Glutamatergic neuron (in vitro differentiated cells): ENCODE measurements around the gene ZPR1. TPM values are rescaled to one million over a fixed set of nuclear protein-coding genes. Genes with fewer than 3 reads are reported as not detected.

Experiments
- DNase-seq: peaks from one replicate; pipeline ENCODE4 v3.0.0; 2022
- H3K27ac Mint-ChIP-seq: one replicate; pipeline ENCODE4 v1.8.0; 2020; ENCODE audit warnings: mild to moderate bottlenecking, mixed read lengths, inconsistent platforms; ENCODE audit not compliant: unreplicated experiment
- H3K27me3 Mint-ChIP-seq: one replicate; pipeline ENCODE4 v1.8.0; 2020; ENCODE audit warnings: mild to moderate bottlenecking, moderate library complexity, mixed read lengths, inconsistent platforms; ENCODE audit not compliant: unreplicated experiment
- H3K36me3 Mint-ChIP-seq: one replicate; pipeline ENCODE4 v1.8.0; 2020; ENCODE audit warnings: mild to moderate bottlenecking, mixed read lengths, inconsistent platforms; ENCODE audit not compliant: unreplicated experiment
- H3K4me1 Mint-ChIP-seq: one replicate; pipeline ENCODE4 v1.8.0; 2020; ENCODE audit warnings: mild to moderate bottlenecking, low read depth, mixed read lengths, inconsistent platforms; ENCODE audit not compliant: unreplicated experiment
- H3K4me3 Mint-ChIP-seq: one replicate; pipeline ENCODE4 v1.8.0; 2020; ENCODE audit warnings: mild to moderate bottlenecking, mixed read lengths, inconsistent platforms; ENCODE audit not compliant: unreplicated experiment
- H3K9me3 Mint-ChIP-seq: one replicate; pipeline ENCODE4 v1.8.0; 2020; ENCODE audit warnings: mild to moderate bottlenecking, moderate library complexity, mixed read lengths, inconsistent platforms; ENCODE audit not compliant: unreplicated experiment
- total RNA-seq: library from RNA; stranded (reverse); fragmentation: NEBNext Ultra II Directional; extraction: Animal tissue kit (Norgen Biotek cat#: 25700); gene quantifications from one replicate; pipeline ENCODE4 v1.2.1, GENCODE V29; 2021; ENCODE audit not compliant: unreplicated experiment
- TF ChIP-seq, protein P1 (sequence below): fragments of 200-600 bp; sonication (generic); IDR thresholded peaks from one replicate; pipeline ENCODE4 v1.5.0; 2021; ENCODE audit not compliant: partially characterized antibody, unreplicated experiment

Gene ZPR1
- total RNA-seq, 1 donor from 2014 or later, result 61.9 TPM

DNA sequence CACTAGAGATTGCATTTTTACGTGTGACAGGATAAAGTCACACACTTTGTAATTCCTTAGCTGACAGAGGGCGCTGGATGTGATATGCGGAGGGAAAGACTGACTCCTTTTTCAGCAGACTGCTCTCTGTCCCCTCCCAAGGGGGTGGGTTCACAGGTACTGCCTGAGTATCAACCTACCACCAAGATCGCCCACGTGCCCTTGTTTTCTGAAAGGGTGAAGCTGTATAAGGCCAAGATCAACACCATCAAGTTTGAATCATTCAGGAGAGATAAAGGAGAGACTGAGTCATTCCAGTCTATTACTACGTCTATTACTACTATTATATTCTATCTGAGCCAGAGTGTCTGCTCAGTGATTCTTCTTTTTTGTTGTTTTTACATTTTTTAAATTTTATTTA is 45.7 kb downstream of the ZPR1 start:
- Mint-ChIP-seq H3K9me3 (no peaks in the 10 kb centered on the region), H3K4me3 (no peak overlapping the region), H3K27me3 (no peaks in the 10 kb centered on the region), H3K4me1 (no peaks in the 10 kb centered on the region), H3K36me3 (peaks cover 5% of the 10 kb centered on the region), H3K27ac (no peak overlapping the region)
- DNase-seq, result no peak
- TF ChIP-seq, protein P1, sequence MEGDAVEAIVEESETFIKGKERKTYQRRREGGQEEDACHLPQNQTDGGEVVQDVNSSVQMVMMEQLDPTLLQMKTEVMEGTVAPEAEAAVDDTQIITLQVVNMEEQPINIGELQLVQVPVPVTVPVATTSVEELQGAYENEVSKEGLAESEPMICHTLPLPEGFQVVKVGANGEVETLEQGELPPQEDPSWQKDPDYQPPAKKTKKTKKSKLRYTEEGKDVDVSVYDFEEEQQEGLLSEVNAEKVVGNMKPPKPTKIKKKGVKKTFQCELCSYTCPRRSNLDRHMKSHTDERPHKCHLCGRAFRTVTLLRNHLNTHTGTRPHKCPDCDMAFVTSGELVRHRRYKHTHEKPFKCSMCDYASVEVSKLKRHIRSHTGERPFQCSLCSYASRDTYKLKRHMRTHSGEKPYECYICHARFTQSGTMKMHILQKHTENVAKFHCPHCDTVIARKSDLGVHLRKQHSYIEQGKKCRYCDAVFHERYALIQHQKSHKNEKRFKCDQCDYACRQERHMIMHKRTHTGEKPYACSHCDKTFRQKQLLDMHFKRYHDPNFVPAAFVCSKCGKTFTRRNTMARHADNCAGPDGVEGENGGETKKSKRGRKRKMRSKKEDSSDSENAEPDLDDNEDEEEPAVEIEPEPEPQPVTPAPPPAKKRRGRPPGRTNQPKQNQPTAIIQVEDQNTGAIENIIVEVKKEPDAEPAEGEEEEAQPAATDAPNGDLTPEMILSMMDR, result no peak

DNA sequence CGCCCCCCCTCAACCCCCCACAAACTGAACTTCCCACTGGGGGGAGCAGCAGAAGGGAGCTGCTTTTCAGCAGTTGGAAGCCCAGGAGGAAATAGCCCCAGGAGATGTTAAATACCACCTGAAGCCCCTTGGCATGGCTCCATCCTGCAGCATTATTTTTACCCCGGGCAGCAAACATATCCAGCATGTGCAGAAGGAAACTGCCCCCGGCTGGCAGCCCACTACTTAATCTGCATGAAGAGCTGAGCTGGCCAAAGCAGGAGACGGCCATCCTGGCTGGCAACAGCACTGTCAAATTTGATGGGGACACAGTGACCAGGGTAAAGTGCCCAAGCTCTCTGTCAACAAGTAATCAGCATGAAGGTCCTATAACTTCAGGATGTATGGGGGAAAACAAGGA is 47.1 kb downstream of the ZPR1 start:
- Mint-ChIP-seq H3K9me3 (no peaks in the 10 kb centered on the region), H3K36me3 (no peaks in the 10 kb centered on the region), H3K4me1 (no peaks in the 10 kb centered on the region), H3K4me3 (no peak overlapping the region), H3K27ac (no peak overlapping the region), H3K27me3 (no peaks in the 10 kb centered on the region)
- DNase-seq, result no peak
- TF ChIP-seq, protein P1, result no peak

DNA sequence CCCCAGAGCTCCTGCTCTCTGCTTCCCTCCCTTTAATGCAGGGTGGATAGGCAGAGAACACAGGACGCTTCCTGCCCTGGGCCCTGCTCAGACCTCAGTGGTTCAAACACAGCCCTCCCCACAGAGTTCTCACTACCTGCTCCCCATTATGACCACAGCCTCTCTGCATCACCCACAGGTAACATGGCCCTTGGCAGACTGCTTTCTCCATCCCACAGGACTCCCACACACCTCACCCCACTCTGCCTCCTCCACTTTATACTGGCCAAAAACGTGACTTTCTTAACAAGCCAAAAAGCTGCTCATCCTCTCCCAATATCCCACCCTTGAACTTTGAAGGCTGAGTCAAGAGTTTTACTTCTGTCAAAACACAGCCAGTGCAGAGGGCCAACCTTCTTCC is 48.8 kb downstream of the ZPR1 start:
- TF ChIP-seq, protein P1, result no peak
- Mint-ChIP-seq H3K4me3 (no peak overlapping the region), H3K9me3 (no peaks in the 10 kb centered on the region), H3K27ac (no peak overlapping the region), H3K4me1 (no peaks in the 10 kb centered on the region), H3K36me3 (no peaks in the 10 kb centered on the region), H3K27me3 (no peaks in the 10 kb centered on the region)
- DNase-seq, result no peak

GRCh38 chr11:116736763-116737162 is 51.1 kb downstream of the ZPR1 start:
- Mint-ChIP-seq H3K36me3 (no peaks in the 10 kb centered on the region), H3K27ac (no peak overlapping the region)
- no peak for DNase-seq

DNA sequence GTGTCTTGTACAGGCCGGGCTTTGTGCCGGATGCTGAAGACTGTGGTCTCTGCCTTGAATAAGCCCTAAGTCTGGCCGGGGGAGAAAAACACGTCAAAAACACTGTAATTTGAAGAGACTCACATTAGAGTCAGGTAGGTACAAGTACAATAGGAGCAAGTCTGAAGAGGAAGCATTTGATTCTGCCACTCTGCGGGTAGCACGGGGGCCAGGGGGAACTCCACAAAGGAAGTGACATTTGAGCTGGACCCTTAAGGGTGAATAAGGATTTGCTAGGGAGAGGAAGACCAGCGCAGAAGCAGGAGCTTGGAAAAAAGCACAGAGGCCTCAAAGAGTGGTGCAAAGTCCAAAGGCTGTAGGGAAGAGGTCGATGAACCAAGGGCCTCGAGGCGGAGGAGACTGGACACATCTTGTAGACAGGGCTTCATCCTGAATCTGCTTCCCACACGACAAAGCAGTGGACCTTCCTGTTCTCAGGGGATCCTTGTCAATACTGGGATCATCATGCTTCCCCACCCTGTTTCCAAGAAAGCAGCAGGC is 53.8 kb downstream of the ZPR1 start:
- H3K36me3 Mint-ChIP-seq, result no peaks in the 10 kb centered on the region
- no peaks in the 10 kb centered on the region for H3K9me3 Mint-ChIP-seq
- no peak overlapping the region for H3K27ac Mint-ChIP-seq
- H3K4me1 Mint-ChIP-seq, result peaks cover 20% of the 10 kb centered on the region
- H3K4me3 Mint-ChIP-seq, result no peak overlapping the region
- TF ChIP-seq, protein P1, result no peak
- peaks cover 4% of the 10 kb centered on the region for H3K27me3 Mint-ChIP-seq
- DNase-seq, result no peak

More at GRCh38 chr11:116736763-116737162, 51.1 kb downstream of the ZPR1 start:
- peaks cover 6% of the 10 kb centered on the region for H3K4me1 Mint-ChIP-seq
- no peak overlapping the region for H3K4me3 Mint-ChIP-seq
- peaks cover 4% of the 10 kb centered on the region for H3K27me3 Mint-ChIP-seq
- no peaks in the 10 kb centered on the region for H3K9me3 Mint-ChIP-seq
- TF ChIP-seq, protein P1, result no peak
